HG02763 (cell line): ENCODE results near the gene STN1.

ENCODE experiments used
- ATAC-seq: cut with Tn5 transposase; IDR thresholded peaks from one replicate; pipeline ENCODE4 v1.9.1; 2021; ENCODE audit warnings: mild to moderate bottlenecking, moderate library complexity; ENCODE audit not compliant: unreplicated experiment

STN1 gene

GRCh38 chr10:103870516-103870915 is 47.5 kb downstream of the STN1 start:
- no peak for ATAC-seq

- ATAC-seq, result no peak
Observed at GRCh38 chr10:103869336-103869735, 48.6 kb downstream of the STN1 start.

GRCh38 chr10:103868200-103868599 is 49.8 kb downstream of the STN1 start:
- ATAC-seq, result no peak

- no peak for ATAC-seq
Observed at GRCh38 chr10:103861505-103861904, 56.5 kb downstream of the STN1 start.

GRCh38 chr10:103859161-103860086 is 58.6 kb downstream of the STN1 start:
- no peak for ATAC-seq

- no peak for ATAC-seq
Observed at GRCh38 chr10:103858360-103858759, 59.6 kb downstream of the STN1 start.

GRCh38 chr10:103856797-103857170 is 61.2 kb downstream of the STN1 start:
- ATAC-seq, result no peak

GRCh38 chr10:103855852-103856796 is 61.9 kb downstream of the STN1 start:
- ATAC-seq, result no peak

GRCh38 chr10:103855424-103855823 is 62.6 kb downstream of the STN1 start, which contains the start of gene SH3PXD2A:
SH3PXD2A (minus strand) TSS chr10:103855576; CDS start chr10:103855266, 310 bp downstream.
- no peak for ATAC-seq

- no peak for ATAC-seq
Observed at GRCh38 chr10:103854686-103855391, 63.1 kb downstream of the STN1 start.

GRCh38 chr10:103854265-103854685 is 63.7 kb downstream of the STN1 start:
- ATAC-seq, result no peak

GRCh38 chr10:103853428-103854264 is 64.3 kb downstream of the STN1 start:
- no peak for ATAC-seq

- ATAC-seq, result no peak
Observed at GRCh38 chr10:103852856-103853255, 65.1 kb downstream of the STN1 start.

GRCh38 chr10:103852189-103852711 is 65.7 kb downstream of the STN1 start:
- no peak for ATAC-seq

- no peak for ATAC-seq
Observed at GRCh38 chr10:103851261-103851660, 66.7 kb downstream of the STN1 start.

GRCh38 chr10:103850572-103850895 is 67.5 kb downstream of the STN1 start:
- ATAC-seq, result no peak

GRCh38 chr10:103849880-103850571 is 68.0 kb downstream of the STN1 start:
- no peak for ATAC-seq

- ATAC-seq, result no peak
Observed at GRCh38 chr10:103849212-103849877, 68.6 kb downstream of the STN1 start.
